OCI-LY1 (cell line): ENCODE data around the gene GPR160.
A peak's percentile ranks its signal among the peaks of the same experiment; 100 is the strongest.

Experiments
- H2AFZ ChIP-seq: fragments of 200-600 bp; sonication (generic), shearing (Covaris generic); 2 replicates; pipeline ENCODE4 v1.6.0; 2014; ENCODE audit warnings: antibody characterized with exemption, mild to moderate bottlenecking, low read length
- H3F3A ChIP-seq: fragments of 200-600 bp; sonication (generic), shearing (Covaris generic); 2 replicates; pipeline ENCODE4 v1.6.0; 2014; ENCODE audit warnings: mild to moderate bottlenecking, antibody characterized with exemption, low read length, moderate library complexity; ENCODE audit not compliant: insufficient read depth
- H3K27ac ChIP-seq: fragments of 200-600 bp; sonication (generic); 2 replicates; pipeline ENCODE4 v1.5.1; 2014; ENCODE audit warnings: low read length, mixed run types, mild to moderate bottlenecking, low read depth; ENCODE audit not compliant: poor library complexity, severe bottlenecking
- H3K27me3 ChIP-seq: fragments of 200-600 bp; sonication (generic); 2 replicates; pipeline ENCODE4 v1.6.0; 2014; ENCODE audit warnings: antibody characterized with exemption, mild to moderate bottlenecking, low read length, moderate library complexity; ENCODE audit not compliant: insufficient read depth
- H3K36me3 ChIP-seq: fragments of 200-600 bp; sonication (generic); 2 replicates; pipeline ENCODE4 v1.6.1; 2014; ENCODE audit warnings: mild to moderate bottlenecking, antibody characterized with exemption, low read length, moderate library complexity, mixed read lengths; ENCODE audit not compliant: insufficient read depth
- H3K4me1 ChIP-seq: fragments of 200-600 bp; sonication (generic); 2 replicates; pipeline ENCODE4 v1.5.1; 2014; ENCODE audit warnings: mild to moderate bottlenecking, low read length, moderate library complexity; ENCODE audit not compliant: insufficient read depth, severe bottlenecking
- H3K4me2 ChIP-seq: fragments of 200-600 bp; sonication (generic), shearing (Covaris generic); 2 replicates; pipeline ENCODE4 v1.6.1; 2014; ENCODE audit warnings: low read length
- H3K4me3 ChIP-seq: fragments of 200-600 bp; sonication (generic); 2 replicates; pipeline ENCODE4 v1.5.1; 2014; ENCODE audit warnings: low read length, low read depth, mild to moderate bottlenecking, mixed read lengths; ENCODE audit not compliant: poor library complexity, severe bottlenecking
- H3K79me2 ChIP-seq: fragments of 200-600 bp; shearing (Covaris generic); 2 replicates; pipeline ENCODE4 v1.6.1; 2016; ENCODE audit warnings: mixed run types, low read length, mixed read lengths; ENCODE audit not compliant: insufficient read depth
- H3K9ac ChIP-seq: fragments of 200-600 bp; sonication (generic), shearing (Covaris generic); 2 replicates; pipeline ENCODE4 v1.6.1; 2014; ENCODE audit warnings: mild to moderate bottlenecking, low read length, mixed read lengths
- H3K9me2 ChIP-seq: fragments of 200-600 bp; sonication (generic), shearing (Covaris generic); 2 replicates; pipeline ENCODE4 v1.6.1; 2014; ENCODE audit warnings: low read depth, mild to moderate bottlenecking, low read length, mixed read lengths
- H3K9me3 ChIP-seq: fragments of 200-600 bp; shearing (Covaris generic); 2 replicates; pipeline ENCODE4 v1.6.1; 2014; ENCODE audit warnings: low read length, mixed read lengths
- H4K20me1 ChIP-seq: fragments of 200-600 bp; sonication (generic), shearing (Covaris generic); 2 replicates; pipeline ENCODE4 v1.6.0; 2016; ENCODE audit warnings: mild to moderate bottlenecking, low read length; ENCODE audit not compliant: insufficient read depth
- EZH2 ChIP-seq: fragments of 200-600 bp; sonication (generic), shearing (Covaris generic); IDR thresholded peaks from 2 replicates; pipeline ENCODE4 v1.8.0; 2017; ENCODE audit warnings: borderline replicate concordance, mixed run types, mild to moderate bottlenecking, antibody characterized with exemption, low read length, moderate library complexity, mixed read lengths
- TF ChIP-seq, protein P1 (sequence below): fragments of 200-600 bp; sonication (generic), shearing (Covaris generic); IDR thresholded peaks from 2 replicates; pipeline ENCODE4 v1.5.1; 2017; ENCODE audit warnings: mild to moderate bottlenecking, antibody characterized with exemption, low read length, moderate library complexity, mixed read lengths

The GPR160 gene

GRCh38 chr3:170037463-170038433 is at the start of gene GPR160:
GPR160 (plus strand) TSS chr3:170037995; CDS start chr3:170083973, 45,978 bp downstream.
- Histone ChIP-seq H3K4me3 (peak within 1 kb of the TSS; percentile 75), H3K27ac (peak within 1 kb of the TSS; percentile 55), H2AFZ (0 out of 2 replicates have a peak within 1 kb of the TSS, but pooled peaks have one; percentile 26)

GRCh38 chr3:169990431-169990830 is 47.4 kb upstream of the GPR160 start:
- Histone ChIP-seq H3K27ac (no peak overlapping the region), H3K9me3 (no peaks in the 10 kb centered on the region), H3K79me2 (no peaks in the 10 kb centered on the region), H3K4me1 (no peaks in the 10 kb centered on the region), H3K9me2 (no peaks in the 10 kb centered on the region), H3K36me3 (peaks cover 94% of the 10 kb centered on the region), H3K27me3 (no peaks in the 10 kb centered on the region), H3K9ac (no peak overlapping the region), H2AFZ (no peak overlapping the region), H3K4me2 (no peak overlapping the region), H3K4me3 (no peak overlapping the region), H4K20me1 (no peaks in the 10 kb centered on the region), H3F3A (no peaks in the 10 kb centered on the region)
- TF ChIP-seq, protein P1, sequence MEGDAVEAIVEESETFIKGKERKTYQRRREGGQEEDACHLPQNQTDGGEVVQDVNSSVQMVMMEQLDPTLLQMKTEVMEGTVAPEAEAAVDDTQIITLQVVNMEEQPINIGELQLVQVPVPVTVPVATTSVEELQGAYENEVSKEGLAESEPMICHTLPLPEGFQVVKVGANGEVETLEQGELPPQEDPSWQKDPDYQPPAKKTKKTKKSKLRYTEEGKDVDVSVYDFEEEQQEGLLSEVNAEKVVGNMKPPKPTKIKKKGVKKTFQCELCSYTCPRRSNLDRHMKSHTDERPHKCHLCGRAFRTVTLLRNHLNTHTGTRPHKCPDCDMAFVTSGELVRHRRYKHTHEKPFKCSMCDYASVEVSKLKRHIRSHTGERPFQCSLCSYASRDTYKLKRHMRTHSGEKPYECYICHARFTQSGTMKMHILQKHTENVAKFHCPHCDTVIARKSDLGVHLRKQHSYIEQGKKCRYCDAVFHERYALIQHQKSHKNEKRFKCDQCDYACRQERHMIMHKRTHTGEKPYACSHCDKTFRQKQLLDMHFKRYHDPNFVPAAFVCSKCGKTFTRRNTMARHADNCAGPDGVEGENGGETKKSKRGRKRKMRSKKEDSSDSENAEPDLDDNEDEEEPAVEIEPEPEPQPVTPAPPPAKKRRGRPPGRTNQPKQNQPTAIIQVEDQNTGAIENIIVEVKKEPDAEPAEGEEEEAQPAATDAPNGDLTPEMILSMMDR, result no peak
- TF ChIP-seq EZH2, result no peak

More at GRCh38 chr3:170037463-170038433, at the start of gene GPR160:
- H3K27me3 ChIP-seq, result no peaks in the 10 kb centered on the region
- no peaks in the 10 kb centered on the region for H3K9me3 ChIP-seq
- no peaks in the 10 kb centered on the region for H3K79me2 ChIP-seq
- H3K4me2 ChIP-seq, result peak within 1 kb of the TSS; percentile 90
- H3K9ac ChIP-seq, result peak within 1 kb of the TSS; percentile 71
- no peaks in the 10 kb centered on the region for H4K20me1 ChIP-seq
- H3F3A ChIP-seq, result 0 out of 2 replicates have a peak, but pooled peaks cover 4% of the 10 kb centered on the region
- no peaks in the 10 kb centered on the region for H3K36me3 ChIP-seq
- H3K4me1 ChIP-seq, result peaks cover 43% of the 10 kb centered on the region
- TF ChIP-seq EZH2, result no peak
- TF ChIP-seq, protein P1, result peak; percentile 95
- H3K9me2 ChIP-seq, result no peaks in the 10 kb centered on the region

DNA sequence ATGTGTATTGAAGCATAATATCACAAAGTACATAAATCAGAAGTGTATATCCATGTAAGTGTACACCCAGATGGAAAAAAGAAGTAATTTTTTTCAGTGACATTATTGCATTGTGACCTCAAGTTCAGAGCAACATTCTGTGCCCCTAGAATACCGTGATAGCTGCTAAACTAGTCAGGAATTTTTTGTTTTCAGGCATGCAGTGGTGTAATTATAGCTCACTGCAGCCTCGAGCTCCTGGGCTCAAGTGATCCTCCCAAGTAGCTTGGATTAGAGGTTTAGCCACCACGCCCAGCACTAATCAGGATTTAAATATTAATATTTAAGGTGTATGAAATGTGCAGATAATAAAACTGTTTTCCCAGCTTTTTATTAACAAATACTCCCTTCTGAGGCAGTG is 45.6 kb upstream of the GPR160 start:
- Histone ChIP-seq H3K9me2 (no peaks in the 10 kb centered on the region), H3K4me1 (no peaks in the 10 kb centered on the region), H3K36me3 (peaks cover 94% of the 10 kb centered on the region), H3K27me3 (no peaks in the 10 kb centered on the region), H2AFZ (no peak overlapping the region), H3K79me2 (no peaks in the 10 kb centered on the region), H3F3A (no peaks in the 10 kb centered on the region), H3K4me3 (no peak overlapping the region), H3K27ac (no peak overlapping the region), H3K9ac (no peak overlapping the region), H4K20me1 (no peaks in the 10 kb centered on the region), H3K9me3 (no peaks in the 10 kb centered on the region), H3K4me2 (no peak overlapping the region)
- no peak for TF ChIP-seq EZH2
- TF ChIP-seq, protein P1, result no peak
